Measurements from ENCODE around the gene LRRC4B. TPM values are rescaled to one million over a fixed set of nuclear protein-coding genes. Genes with fewer than 3 reads are reported as not detected.

Gene LRRC4B
- total RNA-seq, 1 experiment from 2014 or later: 0.54 TPM

DNA sequence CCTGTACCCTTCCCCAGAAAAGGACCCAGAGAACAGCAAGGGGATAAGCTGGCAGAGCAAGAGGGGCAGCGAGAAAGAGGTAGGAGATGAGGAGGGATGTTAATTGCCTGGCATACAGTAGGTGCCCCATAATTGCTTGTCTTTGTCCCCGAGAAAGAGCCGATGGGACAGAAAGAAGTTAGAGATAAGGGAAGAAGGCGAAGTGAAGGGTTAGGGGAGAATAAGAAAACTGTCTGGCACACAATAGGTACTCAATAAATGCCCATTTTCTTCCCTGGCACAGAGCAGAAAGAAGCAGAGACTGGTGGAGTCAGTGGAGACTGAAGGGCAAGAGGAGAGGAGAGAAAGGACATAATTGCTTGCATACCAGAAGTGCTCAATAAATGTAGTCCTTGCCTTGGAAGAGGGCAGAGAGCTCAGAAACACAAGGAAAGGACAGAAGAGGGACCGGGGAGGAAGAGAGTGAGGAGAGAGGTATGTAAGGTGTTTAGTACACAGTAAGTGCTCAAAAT is 73.2 kb downstream of the LRRC4B start:
- H3K9me3 ChIP-seq: no peaks in the 10 kb centered on the region
- H3K27me3 ChIP-seq (replicated peaks; ENCODE audit: control insufficient read depth, insufficient read depth, low read length): no peaks in the 10 kb centered on the region
- no peak for TF ChIP-seq CTCF (IDR thresholded peaks at IDR 0.05; ENCODE audit: insufficient read depth in 1 of 2, low read depth in 1 of 2, low read length in 1 of 2, severe bottlenecking in 1 of 2, unreplicated experiment in 1 of 2)
- Mint-ChIP-seq H3K27ac (ENCODE audit: unreplicated experiment) (no peak overlapping the region), H3K36me3 (ENCODE audit: insufficient read depth, unreplicated experiment) (no peaks in the 10 kb centered on the region), H3K9me3 (ENCODE audit: unreplicated experiment) (no peaks in the 10 kb centered on the region), H3K4me3 (ENCODE audit: unreplicated experiment) (no peak overlapping the region), H3K27me3 (ENCODE audit: insufficient read depth, unreplicated experiment) (peaks cover 24% of the 10 kb centered on the region), H3K4me1 (ENCODE audit: low read depth, unreplicated experiment) (peaks cover 10% of the 10 kb centered on the region)
- DNase-seq: no peak
- ChIA-PET CTCF (no interaction called here), POLR2A (no interaction called here)
- H3K4me3 ChIP-seq (ENCODE audit: low read depth, low read length): no peak overlapping the region
- BruUV-seq (replicated peaks): no TSS peak
- intact Hi-C loops (cut with micrococcal nuclease; ENCODE audit: unreplicated experiment): no loop called here
- H3K36me3 ChIP-seq (ENCODE audit: control insufficient read depth, insufficient read depth, low read length): no peaks in the 10 kb centered on the region
- H3K4me1 ChIP-seq: peaks cover under 1% of the 10 kb centered on the region

GRCh38 chr19:50494186-50495019 is 73.8 kb downstream of the LRRC4B start:
- H3K27me3 Mint-ChIP-seq (ENCODE audit: insufficient read depth, unreplicated experiment): peaks cover 27% of the 10 kb centered on the region
- no peaks in the 10 kb centered on the region for H3K4me1 ChIP-seq
- H3K9me3 ChIP-seq: no peaks in the 10 kb centered on the region
- no peak overlapping the region for H3K4me3 Mint-ChIP-seq (ENCODE audit: unreplicated experiment)
- CTCF ChIA-PET: interaction anchor here (0.7 kb wide), 1 partner anchor 17 kb away, joined by 3 read pairs; no protein-coding TSS in a partner anchor
- H3K4me1 Mint-ChIP-seq (ENCODE audit: low read depth, unreplicated experiment): peaks cover 10% of the 10 kb centered on the region
- H3K36me3 Mint-ChIP-seq (ENCODE audit: insufficient read depth, unreplicated experiment): peaks cover 2% of the 10 kb centered on the region
- H3K36me3 ChIP-seq (ENCODE audit: control insufficient read depth, insufficient read depth, low read length): no peaks in the 10 kb centered on the region
- H3K4me3 ChIP-seq (ENCODE audit: low read depth, low read length): no peak overlapping the region
- H3K27ac Mint-ChIP-seq (ENCODE audit: unreplicated experiment): no peak overlapping the region
- BruUV-seq (replicated peaks): no TSS peak
- no peaks in the 10 kb centered on the region for H3K9me3 Mint-ChIP-seq (ENCODE audit: unreplicated experiment)
- no peak for TF ChIP-seq CTCF (IDR thresholded peaks at IDR 0.05; ENCODE audit: insufficient read depth in 1 of 2, low read depth in 1 of 2, low read length in 1 of 2, severe bottlenecking in 1 of 2, unreplicated experiment in 1 of 2)
- DNase-seq: no peak
- POLR2A ChIA-PET: no interaction called here
- no peaks in the 10 kb centered on the region for H3K27me3 ChIP-seq (replicated peaks; ENCODE audit: control insufficient read depth, insufficient read depth, low read length)
- intact Hi-C loops (cut with micrococcal nuclease; ENCODE audit: unreplicated experiment): no loop called here

- no peak for DNase-seq
- Mint-ChIP-seq H3K36me3 (ENCODE audit: insufficient read depth, unreplicated experiment) (peaks cover 7% of the 10 kb centered on the region), H3K9me3 (ENCODE audit: unreplicated experiment) (no peaks in the 10 kb centered on the region), H3K4me1 (ENCODE audit: low read depth, unreplicated experiment) (peaks cover 10% of the 10 kb centered on the region), H3K27ac (ENCODE audit: unreplicated experiment) (no peak overlapping the region), H3K27me3 (ENCODE audit: insufficient read depth, unreplicated experiment) (peaks cover 31% of the 10 kb centered on the region), H3K4me3 (ENCODE audit: unreplicated experiment) (no peak overlapping the region)
- intact Hi-C loops (cut with micrococcal nuclease; ENCODE audit: unreplicated experiment): no loop called here
- Histone ChIP-seq H3K4me3 (ENCODE audit: low read depth, low read length) (no peak overlapping the region), H3K27me3 (replicated peaks; ENCODE audit: control insufficient read depth, insufficient read depth, low read length) (no peaks in the 10 kb centered on the region), H3K4me1 (no peaks in the 10 kb centered on the region), H3K9me3 (no peaks in the 10 kb centered on the region), H3K36me3 (ENCODE audit: control insufficient read depth, insufficient read depth, low read length) (no peaks in the 10 kb centered on the region)
- no peak for TF ChIP-seq CTCF (IDR thresholded peaks at IDR 0.05; ENCODE audit: insufficient read depth in 1 of 2, low read depth in 1 of 2, low read length in 1 of 2, severe bottlenecking in 1 of 2, unreplicated experiment in 1 of 2)
- ChIA-PET POLR2A (no interaction called here), CTCF (no interaction called here)
- BruUV-seq (replicated peaks): no TSS peak
Observed at GRCh38 chr19:50493171-50493570, 75.1 kb downstream of the LRRC4B start.

Data from Caco-2 (cell line).